T1000 (cell line): ENCODE results near the gene SPEF1.

Source experiments
- DNase-seq: peaks from one replicate; lab custom pipeline; 2025; ENCODE audit warnings: mixed read lengths; lab: John Stamatoyannopoulos, UW

Gene SPEF1

DNA sequence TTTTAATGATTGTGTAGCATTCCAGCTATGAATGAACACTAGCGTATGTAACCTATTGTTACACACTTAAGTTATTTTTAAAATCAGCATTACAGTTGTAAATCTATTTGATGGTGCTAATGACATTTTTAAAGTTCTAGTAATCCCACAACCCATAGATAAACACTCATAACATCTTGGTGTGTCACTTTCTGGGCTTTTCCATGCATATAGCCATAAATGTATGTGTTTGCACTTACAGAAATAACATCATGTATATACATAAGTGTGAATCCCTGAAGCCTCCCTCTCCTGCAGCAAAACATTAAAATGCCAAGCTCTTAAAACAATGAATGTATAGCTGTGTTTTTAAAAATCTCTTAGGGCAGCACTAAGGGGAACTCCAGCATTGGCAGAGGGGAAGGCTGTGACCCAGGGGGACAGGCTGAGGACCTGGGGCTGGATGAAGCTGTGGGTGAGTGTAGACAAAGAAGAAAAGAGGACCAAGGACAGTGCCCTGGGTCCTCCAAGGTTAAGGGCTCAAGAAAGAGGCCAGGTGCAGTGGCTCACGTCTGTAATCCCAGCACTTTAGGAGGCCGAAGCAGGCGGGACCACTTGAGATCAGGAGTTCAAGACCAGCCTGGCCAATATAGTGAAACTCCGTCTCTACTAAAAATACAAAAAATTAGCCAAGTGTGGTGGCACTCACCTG lies 6.2 kb upstream of the SPEF1 start:
- DNase-seq, result no peak

DNA sequence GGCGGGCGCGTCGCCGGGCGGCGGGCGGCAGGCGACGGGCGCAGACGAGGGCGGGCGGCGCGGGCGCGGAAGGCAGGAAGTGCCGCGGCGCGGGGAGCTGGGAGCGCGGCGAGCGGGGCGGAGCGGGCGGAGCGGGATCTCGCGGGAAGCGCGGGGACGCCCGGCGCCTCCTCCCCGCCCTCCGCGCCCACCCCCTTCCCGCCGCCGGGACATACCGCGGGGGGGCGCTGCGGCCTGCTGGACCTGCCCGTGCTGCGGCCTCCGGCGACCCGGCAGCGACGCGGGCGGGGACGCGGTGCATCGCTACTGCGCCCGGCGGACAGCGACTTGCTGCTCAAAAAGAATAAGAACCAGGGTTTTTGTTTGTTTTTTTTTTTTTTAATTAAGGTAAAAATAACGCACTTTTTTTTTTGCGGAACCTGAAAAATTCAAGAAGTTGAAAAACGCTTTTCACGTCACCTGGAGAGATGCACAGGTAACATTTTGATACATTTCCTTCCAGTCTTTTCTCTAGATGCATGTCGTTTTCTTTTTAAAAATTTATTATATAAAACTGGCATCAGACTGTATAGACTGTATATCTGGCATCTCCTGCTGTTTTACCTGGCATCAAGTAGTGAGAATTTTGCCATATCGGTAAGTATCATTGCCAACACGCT lies 5.5 kb upstream of the SPEF1 start, which contains the start of gene CENPB:
Gene CENPB (minus strand): TSS at position 76 of the 659 bp plus-strand sequence. CDS start 257 bp downstream, outside the sequence.
- peak; percentile 80 for DNase-seq

DNA sequence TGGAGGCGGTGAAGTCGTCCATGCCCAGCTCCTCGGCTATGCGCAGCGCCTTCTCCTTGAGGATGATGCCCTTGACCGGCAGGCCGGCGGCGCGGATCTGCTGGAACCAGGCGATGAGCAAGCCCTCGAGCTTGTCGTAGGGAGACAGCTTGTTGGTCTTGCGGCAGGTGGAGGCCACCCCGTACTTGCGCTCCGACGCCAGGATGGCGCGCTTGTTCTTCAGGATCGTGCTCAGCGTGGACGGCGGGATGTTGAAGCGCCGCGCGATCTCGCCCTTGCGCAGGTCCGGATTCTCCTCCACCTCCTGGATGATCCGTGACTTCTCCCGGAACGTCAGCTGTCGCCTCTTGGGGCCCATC lies 4.9 kb upstream of the SPEF1 start:
- DNase-seq, result no peak

DNA sequence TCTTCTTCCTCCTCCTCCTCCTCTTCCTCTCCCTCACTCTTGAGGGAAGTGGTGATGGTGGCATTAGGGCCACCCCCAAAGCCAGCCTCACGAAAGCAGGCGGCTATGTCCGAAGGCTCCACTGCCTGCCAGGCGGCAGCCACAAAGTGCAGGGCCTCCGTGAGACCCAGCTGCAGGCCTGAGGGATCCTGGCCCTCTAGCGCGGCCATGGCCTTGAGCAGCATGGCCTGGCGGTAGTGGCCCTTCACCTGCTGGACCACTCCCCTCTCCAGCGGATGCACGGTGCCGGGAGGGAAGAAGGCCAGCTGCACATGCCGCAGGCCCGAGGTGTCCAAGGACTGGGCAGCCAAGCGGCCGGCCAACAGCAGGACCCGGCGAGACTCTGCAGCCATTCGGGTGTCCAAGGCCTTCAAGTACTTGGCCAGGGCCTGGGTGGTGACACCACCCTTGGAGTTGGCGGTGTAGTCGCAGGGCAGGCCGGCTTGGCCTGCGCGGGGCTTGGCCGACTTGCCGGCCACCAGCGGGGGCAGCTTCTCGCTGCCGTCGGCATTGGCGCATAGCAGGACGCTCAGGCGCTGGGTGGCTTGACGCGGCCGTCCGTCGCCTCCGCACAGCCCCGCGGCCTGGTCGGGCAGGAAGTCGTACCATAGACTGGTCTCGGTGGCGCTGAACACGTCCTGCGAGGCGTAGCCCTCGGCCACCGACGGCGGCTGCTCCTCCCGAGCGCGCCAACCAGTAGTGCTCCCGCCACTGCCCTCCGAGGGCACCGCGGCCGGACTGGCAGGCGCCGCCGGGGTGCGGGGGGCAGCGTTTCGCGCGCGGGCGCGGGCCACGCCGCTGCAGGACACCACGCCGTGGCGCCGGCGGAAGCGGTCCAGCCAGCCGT lies 4.2 kb upstream of the SPEF1 start:
- DNase-seq, result no peak

DNA sequence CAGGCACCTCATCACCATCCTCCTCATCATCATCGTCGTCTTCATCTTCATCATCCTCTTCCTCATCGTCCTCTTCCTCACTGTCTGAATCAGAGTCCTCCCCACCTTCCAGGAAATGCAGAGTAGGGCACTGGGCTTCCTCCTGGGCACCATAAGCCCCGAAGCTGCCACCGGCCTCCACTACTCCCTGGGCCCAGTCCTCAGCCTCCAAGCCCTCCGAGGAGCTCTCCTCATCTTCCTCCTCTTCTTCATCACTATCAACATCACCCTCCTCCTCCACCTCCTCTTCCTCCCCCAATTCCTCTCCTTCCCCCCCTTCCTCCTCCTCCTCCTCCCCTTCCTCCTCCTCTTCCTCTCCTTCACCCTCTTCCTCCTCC lies 3.6 kb upstream of the SPEF1 start:
- DNase-seq, result no peak

DNA sequence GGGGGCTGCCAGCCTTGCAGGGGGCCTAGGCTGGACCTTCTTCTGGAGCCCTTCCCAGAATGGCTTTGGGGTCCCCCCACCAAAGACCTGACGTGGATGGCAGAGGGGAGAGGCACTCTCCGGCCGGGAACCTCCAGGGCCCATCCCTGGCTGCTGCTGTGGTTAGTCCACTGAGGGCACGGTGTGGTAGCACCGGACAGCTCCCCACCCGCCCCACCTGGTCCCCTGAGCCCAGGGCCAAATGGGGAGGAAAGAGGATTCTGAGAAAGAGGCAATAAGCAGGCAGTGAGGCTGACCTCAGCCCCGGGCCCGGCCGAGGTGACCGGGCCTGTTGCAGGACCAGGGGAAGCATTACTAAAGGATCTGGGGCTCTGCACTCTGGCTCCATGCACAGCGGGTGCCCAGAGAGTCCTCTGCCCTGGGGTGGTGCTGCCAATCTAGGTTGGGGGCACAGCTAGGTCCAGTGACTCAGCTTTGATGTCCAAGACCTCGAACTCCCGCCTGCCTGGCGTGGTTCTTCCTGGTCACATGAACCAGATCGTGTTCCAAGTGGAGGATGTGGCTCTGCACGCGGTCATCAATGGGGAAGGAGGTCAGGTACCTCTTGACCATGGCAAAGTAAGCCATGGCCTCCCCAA lies 3.1 kb upstream of the SPEF1 start:
- peak; percentile 7 for DNase-seq

DNA sequence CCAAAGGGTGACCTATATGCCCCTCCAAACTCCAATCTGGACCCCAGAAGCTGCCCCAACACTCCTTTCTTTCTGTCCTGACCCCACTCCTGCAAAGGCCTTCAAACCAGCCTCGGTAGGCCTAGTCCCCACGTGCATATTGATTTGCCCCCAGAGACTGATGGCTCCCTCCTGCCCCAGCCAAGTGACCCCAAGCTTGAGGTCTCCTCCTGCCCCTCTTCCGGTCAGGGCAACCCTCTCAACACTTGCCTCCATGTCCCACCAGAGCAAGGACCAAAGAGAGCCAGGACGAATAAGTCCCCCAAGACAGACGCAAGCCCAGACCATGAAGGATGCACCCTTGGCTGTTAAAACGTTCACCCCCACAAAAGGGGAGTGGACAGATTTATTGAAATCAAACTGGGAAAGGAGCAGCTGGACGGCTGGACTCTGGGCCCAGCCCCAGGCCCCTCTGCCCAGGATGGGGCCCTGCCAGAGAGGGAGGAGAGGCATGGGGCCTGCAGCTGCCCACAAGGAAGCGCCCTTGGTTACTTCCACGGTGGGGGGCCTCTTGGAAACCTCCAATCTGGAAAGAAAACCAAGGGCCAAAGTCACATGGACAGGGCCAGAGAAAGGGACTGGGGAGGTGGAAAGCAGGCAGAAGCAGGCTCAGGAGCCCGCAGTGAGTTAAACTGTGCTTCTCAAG lies 2.4 kb upstream of the SPEF1 start:
- no peak for DNase-seq

DNA sequence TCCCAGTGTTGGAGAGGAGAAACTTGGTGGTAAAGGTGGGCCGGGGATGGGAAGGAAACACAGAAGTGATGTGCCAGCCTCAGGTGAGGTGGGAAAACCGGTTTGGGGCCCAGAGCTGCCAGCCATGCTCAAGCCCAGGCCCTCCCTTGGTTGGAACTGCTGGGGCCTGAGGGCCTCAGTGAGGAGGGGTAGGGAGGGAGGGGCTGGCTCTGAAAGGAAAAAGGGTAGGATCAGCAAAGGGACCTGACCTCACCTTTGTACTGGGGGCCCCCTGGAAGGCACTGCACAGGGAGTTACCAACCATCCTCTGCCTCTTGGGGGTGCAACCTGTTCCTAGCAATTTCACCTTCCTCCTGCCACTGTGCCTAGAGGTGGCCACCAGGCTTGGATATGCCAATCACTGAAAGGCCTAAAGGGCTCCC lies 1.8 kb upstream of the SPEF1 start:
- DNase-seq, result no peak

DNA sequence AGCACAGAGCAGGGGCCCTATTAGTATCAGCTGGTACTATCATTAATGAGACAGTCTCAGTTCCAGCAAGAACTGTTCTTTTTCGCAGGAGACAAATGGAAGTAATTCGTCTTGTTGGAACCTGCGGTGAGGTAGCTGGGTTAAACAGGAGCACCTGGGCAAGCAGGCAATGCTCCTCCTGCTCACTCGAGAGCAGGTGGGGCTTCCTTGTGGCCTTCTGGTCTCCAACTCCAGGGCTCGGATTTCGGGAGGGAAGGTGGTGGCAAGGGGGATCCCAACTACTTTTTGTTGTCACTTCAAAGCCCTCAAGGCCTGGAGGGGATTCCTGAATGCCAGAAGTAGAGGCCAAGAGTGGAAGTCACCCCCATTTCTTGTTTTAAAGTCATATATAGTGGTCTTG lies 1.3 kb upstream of the SPEF1 start:
- DNase-seq, result no peak

DNA sequence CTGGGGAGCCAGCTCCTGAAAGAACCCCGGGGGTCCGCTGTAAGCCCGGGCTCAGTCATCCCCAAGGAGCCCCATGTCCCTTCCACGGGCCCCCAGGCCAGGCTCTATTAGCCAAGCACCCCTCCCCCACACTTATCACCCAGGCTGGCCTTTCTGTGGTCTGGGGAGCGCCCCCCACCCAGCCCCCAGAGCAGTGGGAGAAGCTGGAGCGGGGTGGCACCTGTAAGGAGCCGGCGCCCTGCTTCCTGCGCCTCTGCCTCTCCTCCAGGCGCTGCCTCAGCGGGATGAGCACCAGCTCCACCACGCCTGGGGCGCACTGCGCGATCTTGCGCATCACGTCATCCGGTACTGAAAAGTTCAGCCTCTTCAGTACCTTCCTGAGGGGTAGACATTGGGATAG lies 2.3 kb downstream of the SPEF1 start:
- DNase-seq, result no peak

DNA sequence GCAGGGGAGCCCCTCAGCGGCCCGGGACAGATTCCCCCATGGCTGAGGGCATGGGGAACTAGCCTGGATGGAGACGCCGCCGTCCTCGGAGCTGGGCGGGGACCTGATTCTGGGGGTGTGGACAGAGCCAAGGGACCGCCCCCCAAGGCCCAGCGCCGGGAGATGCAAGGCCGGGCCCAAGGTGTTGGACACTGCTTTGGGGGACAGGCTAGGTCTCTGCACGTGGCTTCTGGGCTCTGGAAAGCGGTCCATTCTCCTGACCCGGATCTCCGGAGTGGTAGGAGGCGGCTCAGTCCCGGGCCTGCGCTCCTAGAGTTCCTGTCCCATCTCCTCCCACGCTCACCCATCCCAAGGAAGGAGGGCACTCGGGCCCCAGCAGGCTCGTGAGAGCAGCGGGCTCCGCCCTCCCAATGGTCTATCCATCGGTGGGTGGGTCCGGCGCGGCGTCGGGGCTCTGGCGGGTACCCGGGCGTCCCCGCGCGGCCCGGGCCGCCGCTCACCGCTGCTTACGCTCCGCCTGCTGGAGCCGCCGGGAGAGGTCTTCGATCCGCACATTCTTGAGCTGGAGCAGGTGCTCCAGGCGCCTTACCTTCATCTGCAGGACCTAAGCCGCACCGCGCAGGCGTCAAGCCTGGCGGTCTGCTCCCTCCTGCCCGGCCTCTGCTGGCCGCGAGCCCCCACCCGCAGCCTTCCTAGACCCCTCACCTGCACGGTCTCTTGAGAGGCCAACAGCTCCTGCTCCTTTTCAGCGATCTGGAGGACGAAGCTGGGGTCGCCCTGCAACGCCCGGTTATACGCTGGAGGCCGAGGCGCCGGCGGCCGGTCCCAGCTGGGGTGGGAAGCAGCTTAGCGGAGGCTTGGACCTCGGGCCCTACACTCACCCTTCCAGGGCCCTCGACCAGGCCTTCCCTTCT lies 3.3 kb downstream of the SPEF1 start:
- peak; percentile 23 for DNase-seq

DNA sequence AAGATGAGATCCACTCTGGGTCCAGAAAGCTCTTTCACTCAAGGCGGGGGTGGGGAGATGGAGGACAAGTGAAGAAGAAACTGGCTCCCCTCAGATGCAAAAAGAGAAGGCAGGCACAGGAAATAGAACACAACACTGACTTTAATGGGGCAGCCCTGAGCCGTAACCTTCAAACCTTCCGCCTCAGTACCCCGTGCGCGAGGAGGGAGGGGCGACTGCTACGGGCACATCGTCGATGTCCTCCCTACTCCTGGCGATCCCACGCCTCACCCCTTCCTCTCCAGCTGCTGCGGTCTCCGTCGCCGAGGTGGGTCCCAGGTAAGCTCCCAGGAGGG lies 3.9 kb downstream of the SPEF1 start:
- no peak for DNase-seq

DNA sequence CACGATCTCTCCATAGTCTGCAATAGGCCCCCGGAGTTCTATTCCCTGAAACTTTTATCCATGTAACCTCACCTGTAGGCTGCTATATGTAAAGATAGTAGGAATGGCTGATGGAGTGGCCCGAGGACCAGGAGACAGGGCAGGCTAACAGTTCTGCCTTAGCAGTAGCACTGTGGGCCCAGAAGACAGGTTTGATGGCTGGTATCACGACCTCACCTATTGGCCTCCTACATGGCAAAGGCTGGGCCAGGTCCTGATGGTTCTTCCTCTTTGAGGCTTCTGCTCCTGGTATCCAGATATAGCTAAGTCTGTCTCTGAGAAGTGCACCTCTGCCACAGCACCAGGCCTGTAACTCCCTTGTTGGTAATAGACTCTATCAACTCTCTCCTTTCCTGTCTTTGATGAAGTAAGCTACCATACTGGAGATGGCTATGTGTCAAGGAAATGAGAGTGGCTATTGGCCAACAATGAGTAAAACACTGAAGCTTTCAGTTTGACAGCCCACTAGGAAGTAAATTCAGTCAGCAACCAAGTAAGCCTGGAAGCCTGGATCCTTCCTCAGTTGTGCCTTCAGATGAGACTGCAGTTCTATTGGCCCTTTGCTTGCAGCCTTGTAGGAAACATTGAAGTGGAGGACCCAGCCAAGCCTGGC lies 5.7 kb downstream of the SPEF1 start:
- DNase-seq, result no peak

DNA sequence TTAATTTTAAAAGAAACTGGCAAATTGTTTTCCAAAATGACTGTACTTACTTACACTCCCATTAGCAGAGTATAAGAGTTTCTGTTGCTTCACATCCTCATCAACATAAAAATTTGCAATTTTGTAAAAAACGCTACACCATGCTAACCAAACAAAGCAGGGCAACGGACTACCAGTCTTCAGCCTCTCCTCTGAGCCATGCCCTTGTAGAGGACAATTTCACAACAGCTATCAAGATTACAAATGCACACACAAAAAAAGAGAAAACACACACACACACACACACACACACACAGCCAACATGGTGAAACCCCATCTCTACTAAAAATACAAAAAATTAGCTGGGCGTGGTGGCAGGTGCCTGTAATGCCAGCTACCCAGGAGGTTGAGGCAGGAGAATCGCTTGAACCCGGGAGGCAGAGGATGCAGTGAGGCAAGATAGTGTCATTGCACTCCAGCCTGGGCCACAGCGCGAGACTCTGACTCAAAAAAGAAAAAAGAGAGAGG lies 9.6 kb downstream of the SPEF1 start:
- no peak for DNase-seq

DNA sequence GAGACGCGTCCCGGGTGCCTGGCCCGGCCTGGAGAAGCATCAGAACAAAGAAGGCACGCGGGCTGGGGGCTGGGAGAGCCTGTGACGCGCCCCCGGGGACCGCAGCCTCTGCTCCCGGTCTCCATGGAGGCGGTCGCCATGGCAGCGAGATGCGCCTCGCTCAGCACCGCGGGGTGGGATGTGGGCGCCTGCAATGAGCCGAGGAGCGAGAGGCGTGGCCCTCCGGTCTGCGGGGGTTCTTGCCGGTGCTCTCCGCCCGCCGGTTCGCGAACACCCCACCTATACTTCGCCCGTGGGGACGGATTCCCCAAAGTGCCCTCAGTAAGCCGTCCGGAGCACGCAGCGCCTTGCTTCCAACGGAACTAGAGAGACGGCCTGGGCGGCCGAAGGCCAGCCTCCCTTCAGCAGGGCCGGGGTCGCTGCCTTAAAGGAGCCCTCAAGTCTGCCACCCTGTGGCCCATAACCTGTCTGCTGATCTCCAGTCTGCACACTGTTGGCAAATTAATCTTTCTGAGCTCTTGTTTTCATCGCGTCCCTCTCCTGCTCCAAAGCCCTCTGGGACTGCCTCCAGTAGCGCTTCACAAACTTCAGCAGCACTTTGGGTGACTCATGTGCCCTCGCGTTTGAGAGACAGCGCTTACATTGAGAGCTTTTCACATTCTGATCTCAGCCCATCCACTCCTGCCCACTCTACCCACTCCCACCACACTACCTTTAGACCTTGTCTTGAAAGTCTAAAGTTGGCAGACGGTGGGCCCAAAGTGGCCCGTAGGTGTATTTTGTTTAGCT lies 12.7 kb downstream of the SPEF1 start:
- DNase-seq, result peak; percentile 68

DNA sequence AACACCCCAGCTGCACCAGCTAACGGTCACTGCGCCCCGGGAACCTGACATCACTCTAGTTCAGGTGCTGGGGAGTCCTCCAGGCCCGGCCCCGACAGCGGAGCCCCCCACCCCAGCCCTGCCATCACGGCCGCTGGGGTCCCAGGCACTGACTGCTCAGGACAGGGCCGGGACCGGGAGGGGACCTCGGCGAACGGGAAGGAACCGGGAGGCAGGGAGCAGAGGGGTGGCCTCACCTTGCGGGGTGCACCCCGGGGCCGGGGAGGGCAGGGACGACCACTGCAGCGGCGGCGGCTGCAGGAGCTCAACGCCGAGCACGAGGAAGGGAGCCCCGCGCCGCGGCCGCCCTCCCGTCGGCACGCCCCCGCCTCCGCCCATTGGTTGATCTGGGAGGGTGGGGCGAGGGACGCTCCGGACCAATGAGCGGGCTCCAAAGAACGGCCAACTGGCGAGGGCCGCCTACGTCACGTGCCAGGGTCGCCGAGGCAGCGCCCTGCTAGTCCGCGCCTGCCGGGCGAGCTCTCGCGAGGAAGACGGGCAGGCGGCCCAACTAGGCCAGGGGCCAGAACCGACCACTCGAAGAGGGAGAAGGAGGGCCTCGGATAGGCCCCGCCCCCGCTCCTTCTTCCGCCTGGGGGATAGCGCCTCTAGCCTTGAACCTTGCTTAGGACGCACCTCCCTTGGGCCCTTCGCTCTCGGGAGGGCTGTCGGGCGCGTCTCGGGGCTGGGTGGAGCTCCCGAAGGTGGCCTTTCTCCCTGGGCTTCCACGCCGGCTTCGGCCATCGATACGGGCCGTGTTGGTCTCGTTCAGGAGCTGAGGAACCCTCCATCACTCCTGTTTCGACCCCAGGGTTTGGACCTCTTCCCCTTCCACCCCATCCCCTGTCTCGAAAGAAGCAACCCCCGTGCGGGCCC lies 13.6 kb downstream of the SPEF1 start, which contains the start of gene ADISSP:
Gene ADISSP (minus strand): TSS at position 327 of the 915 bp plus-strand sequence. CDS start 7,653 bp downstream, outside the sequence.
- peak; percentile 96 for DNase-seq

DNA sequence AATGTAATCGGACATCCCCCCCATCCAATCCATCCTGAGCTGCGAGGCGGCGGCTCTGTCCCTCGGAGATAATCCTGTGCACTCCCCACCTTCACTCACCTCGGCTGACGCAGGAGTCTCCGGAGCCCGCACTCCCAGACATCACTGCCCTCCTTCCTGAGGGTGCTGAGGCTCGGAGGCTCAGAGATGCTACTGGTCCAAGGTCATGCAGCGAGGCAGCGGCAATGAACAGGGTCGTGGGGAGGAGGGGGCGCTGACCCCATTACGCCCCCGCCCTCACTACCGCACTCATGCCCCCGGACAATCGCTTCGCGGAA lies 14.2 kb downstream of the SPEF1 start:
- no peak for DNase-seq

DNA sequence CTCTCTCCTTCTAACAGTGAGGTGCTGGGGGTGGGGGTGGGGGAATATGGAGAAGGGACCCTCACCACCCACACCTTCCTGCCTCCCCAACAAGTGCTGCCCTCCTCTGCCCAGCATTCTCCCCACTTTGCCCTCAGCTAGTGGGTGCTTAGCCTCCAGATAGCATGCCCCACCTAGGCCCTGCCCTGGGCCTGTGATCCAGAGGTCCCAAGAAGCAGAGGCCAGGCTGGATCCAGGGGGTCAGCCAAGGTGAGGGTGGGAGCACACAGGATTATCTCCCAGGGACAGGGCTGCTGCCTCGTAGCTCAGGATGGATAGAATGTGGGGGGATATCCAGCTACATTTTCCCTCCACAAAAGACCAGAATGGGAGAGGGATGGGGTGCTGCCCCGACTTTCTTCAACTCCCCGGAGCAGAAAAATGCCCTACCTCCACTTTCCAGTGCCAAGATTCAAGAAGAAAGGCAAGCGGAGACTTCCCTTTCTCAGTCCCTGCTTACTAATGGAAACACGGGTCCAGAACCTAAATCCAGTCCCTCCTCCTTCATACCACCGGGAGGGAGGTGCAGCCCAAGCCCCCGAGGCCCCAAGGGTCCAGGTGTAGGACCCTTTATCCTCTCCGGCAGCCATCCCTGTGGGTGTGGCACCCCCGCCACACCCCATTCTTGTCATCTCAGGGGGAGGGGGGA lies 14.7 kb downstream of the SPEF1 start:
- DNase-seq, result no peak
